ENCODE data around the gene TSPAN32. TPM values are rescaled to one million over a fixed set of nuclear protein-coding genes. Genes with fewer than 3 reads are reported as not detected.

Gene TSPAN32, protein sequence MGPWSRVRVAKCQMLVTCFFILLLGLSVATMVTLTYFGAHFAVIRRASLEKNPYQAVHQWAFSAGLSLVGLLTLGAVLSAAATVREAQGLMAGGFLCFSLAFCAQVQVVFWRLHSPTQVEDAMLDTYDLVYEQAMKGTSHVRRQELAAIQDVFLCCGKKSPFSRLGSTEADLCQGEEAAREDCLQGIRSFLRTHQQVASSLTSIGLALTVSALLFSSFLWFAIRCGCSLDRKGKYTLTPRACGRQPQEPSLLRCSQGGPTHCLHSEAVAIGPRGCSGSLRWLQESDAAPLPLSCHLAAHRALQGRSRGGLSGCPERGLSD
- total RNA-seq (2022; extraction: Qiagen RNA extraction; ENCODE audit: low read depth), result not detected in 5 replicates

GRCh38 chr11:2301631-2302305 lies at the start of gene TSPAN32, which contains the start of gene C11orf21:
TSS of gene TSPAN32 (plus strand) at chr11:2302013. CDS start at chr11:2302150, 137 bp downstream.
TSS of gene C11orf21 (minus strand) at chr11:2301918. CDS start at chr11:2301808, 110 bp downstream.

GRCh38 chr11:2270322-2271076 lies 31.3 kb upstream of the TSPAN32 start, which contains the start of gene ASCL2:
TSS of gene ASCL2 (minus strand) at chr11:2270588. CDS start at chr11:2270332, 256 bp downstream.

Other genes with a start within 250 kb of the TSPAN32 start
- 1.3 to 3.3 TPM (median 1.9 TPM) in 5 replicates for gene IGF2, start 162.6 kb upstream of the TSPAN32 start, total RNA-seq (2022; extraction: Qiagen RNA extraction; ENCODE audit: low read depth)
- not detected in 5 replicates for gene INS, start 140.8 kb upstream of the TSPAN32 start, total RNA-seq (2022; extraction: Qiagen RNA extraction; ENCODE audit: low read depth)
- gene TH, start 130.2 kb upstream of the TSPAN32 start, total RNA-seq (2022; extraction: Qiagen RNA extraction; ENCODE audit: low read depth), result 0.09 TPM in 1 of 5 replicates, not detected in the others
- 0.03 to 0.07 TPM in 2 of 5 replicates, not detected in the others for gene ASCL2, start 31.4 kb upstream of the TSPAN32 start, total RNA-seq (2022; extraction: Qiagen RNA extraction; ENCODE audit: low read depth)
- gene C11orf21, start 95 bp upstream of the TSPAN32 start, total RNA-seq (2022; extraction: Qiagen RNA extraction; ENCODE audit: low read depth), result not detected in 5 replicates
- 281 to 422 TPM (median 421 TPM) in 5 replicates for gene CD81, start 75.3 kb downstream of the TSPAN32 start, total RNA-seq (2022; extraction: Qiagen RNA extraction; ENCODE audit: low read depth)
- 45.5 to 81.8 TPM (median 73.8 TPM) in 5 replicates for gene TSSC4, start 98.7 kb downstream of the TSPAN32 start, total RNA-seq (2022; extraction: Qiagen RNA extraction; ENCODE audit: low read depth)
- not detected in 5 replicates for gene TRPM5, start 142.5 kb downstream of the TSPAN32 start, total RNA-seq (2022; extraction: Qiagen RNA extraction; ENCODE audit: low read depth)
- 0.24 to 0.83 TPM (median 0.43 TPM) in 5 replicates for gene KCNQ1, start 143.0 kb downstream of the TSPAN32 start, total RNA-seq (2022; extraction: Qiagen RNA extraction; ENCODE audit: low read depth)